Left lung (tissue), 14 donors: Measurements from ENCODE around the gene FBXW8. TPM values are rescaled to one million over a fixed set of nuclear protein-coding genes. Genes with fewer than 3 reads are reported as not detected.

Experiments used
- ATAC-seq: fragments of 200-7000 bp; cut with Tn5 transposase; one replicate; pipeline ENCODE4 v1.9.1; 2020; ENCODE audit warnings: moderate library complexity
- DNase-seq, 4 donors: peaks; one replicate each; pipeline ENCODE4 v3.0.0-alpha.2; 2013 to 2020
- H3K27ac ChIP-seq, 2 donors: fragments of 200-600 bp; sonication (generic) in 1 of 2; one replicate each; pipeline versions ENCODE4 v1.5.0 to v1.8.0; 2020 to 2021
- H3K27me3 ChIP-seq, 2 donors: fragments of 200-600 bp; sonication (generic) in 1 of 2; one replicate each; pipeline versions ENCODE4 v1.5.0 to v1.8.0; 2020 to 2021
- H3K36me3 ChIP-seq, 2 donors: fragments of 200-600 bp; sonication (generic) in 1 of 2; one replicate each; pipeline versions ENCODE4 v1.5.0 to v1.8.0; 2020 to 2021
- H3K4me1 ChIP-seq, 2 donors: fragments of 200-600 bp; one replicate each; pipeline ENCODE4 v1.8.0; 2021
- H3K4me3 ChIP-seq, 2 donors: fragments of 200-600 bp; sonication (generic) in 1 of 2; one replicate each; pipeline versions ENCODE4 v1.5.0 to v1.8.0; 2020 to 2021; ENCODE audit warnings: mild to moderate bottlenecking in 1 of 2
- H3K9me3 ChIP-seq, 2 donors: fragments of 200-600 bp; sonication (generic) in 1 of 2; one replicate each; pipeline versions ENCODE4 v1.5.0 to v1.8.0; 2020 to 2021
- intact Hi-C, 2 donors: fragments of 100-400 bp; cut with DNase I; formaldehyde crosslinking; loops; one replicate each; pipeline versions ENCODE4 v1.11.2 to v1.14.2; 2022
- long read RNA-seq, 12 donors: library from polyadenylated mRNA in 2 of 12; unstranded in 2 of 12; transcript quantifications; one replicate each; pipeline ENCODE4 v2.0.0 and lab custom pipeline, GENCODE V29; 2019 to 2026
- polyA plus RNA-seq, 6 donors: library from polyadenylated mRNA; unstranded; fragments of 120-200 nt; gene quantifications; one replicate each; pipeline ENCODE4 v1.2.1, GENCODE V29; 2013; ENCODE audit not compliant: insufficient read length in 6 of 6
- total RNA-seq, 2 donors: library from RNA; stranded (reverse); fragmentation: NEBNext Ultra II Directional; extraction: Animal tissue kit (Norgen Biotek cat#: 25700); gene quantifications; one replicate each; pipeline ENCODE4 v1.2.1, GENCODE V29; 2021
- TF ChIP-seq, protein P1 (sequence below), 2 donors: fragments of 200-600 bp; sonication (generic) in 1 of 2; IDR thresholded peaks; one replicate each; pipeline versions ENCODE4 v1.5.0 to v1.8.0; 2021; ENCODE audit warnings: antibody characterized with exemption in 2 of 2
- donor health status: DM: no; HTN: yes; CAD: no.
- donor health status: DM: no; HTN: no; CAD: no.

Gene FBXW8
- total RNA-seq (10 to 100 TPM; 16.0 to 17.0 TPM), polyA plus RNA-seq (10 to 100 TPM; 22.4 to 28.4 (median 26.3) TPM)
- long read RNA-seq, donor 1, full-length matches to known transcripts, result 3 of 3 reads
- long read RNA-seq, donor 1, partial matches to known transcripts, result 0 of 3 reads
- long read RNA-seq, donor 1, other reads (novel, unspliced or antisense), result 0 of 3 reads
- long read RNA-seq, donor 2, partial matches to known transcripts, result 0 of 2 reads
- long read RNA-seq, donor 2, other reads (novel, unspliced or antisense), result 0 of 2 reads
- long read RNA-seq, donor 3, partial matches to known transcripts, result 0 of 2 reads
- long read RNA-seq, donor 3, other reads (novel, unspliced or antisense), result 0 of 2 reads
- long read RNA-seq, donor 4, full-length matches to known transcripts, result 1 of 1 reads
- long read RNA-seq, donor 4, partial matches to known transcripts, result 0 of 1 reads
- long read RNA-seq, donor 4, other reads (novel, unspliced or antisense), result 0 of 1 reads
- long read RNA-seq, donor 5, full-length matches to known transcripts, result 2 of 226 reads
- long read RNA-seq, donor 5, partial matches to known transcripts, result 205 of 226 reads
- long read RNA-seq, donor 5, other reads (novel, unspliced or antisense), result 19 of 226 reads
- long read RNA-seq, donor 6, full-length matches to known transcripts, result 2 of 2 reads
- long read RNA-seq, donor 6, partial matches to known transcripts, result 0 of 2 reads
- long read RNA-seq, donor 6, other reads (novel, unspliced or antisense), result 0 of 2 reads
- long read RNA-seq, donor 7, full-length matches to known transcripts, result 1 of 1 reads
- long read RNA-seq, donor 7, partial matches to known transcripts, result 0 of 1 reads
- long read RNA-seq, donor 7, other reads (novel, unspliced or antisense), result 0 of 1 reads
- long read RNA-seq, donor 8, full-length matches to known transcripts, result 3 of 3 reads
- long read RNA-seq, donor 8, partial matches to known transcripts, result 0 of 3 reads
- long read RNA-seq, donor 8, other reads (novel, unspliced or antisense), result 0 of 3 reads
- long read RNA-seq, donor 9, result 0 reads
- long read RNA-seq, donor 10, partial matches to known transcripts, result 1 of 3 reads
- long read RNA-seq, donor 10, other reads (novel, unspliced or antisense), result 2 of 3 reads
- long read RNA-seq, donor 11, partial matches to known transcripts, result 0 of 2 reads
- long read RNA-seq, donor 11, other reads (novel, unspliced or antisense), result 0 of 2 reads
- long read RNA-seq, donor 12, full-length matches to known transcripts, result 3 of 142 reads
- long read RNA-seq, donor 12, partial matches to known transcripts, result 59 of 142 reads
- long read RNA-seq, donor 12, other reads (novel, unspliced or antisense), result 80 of 142 reads

DNA sequence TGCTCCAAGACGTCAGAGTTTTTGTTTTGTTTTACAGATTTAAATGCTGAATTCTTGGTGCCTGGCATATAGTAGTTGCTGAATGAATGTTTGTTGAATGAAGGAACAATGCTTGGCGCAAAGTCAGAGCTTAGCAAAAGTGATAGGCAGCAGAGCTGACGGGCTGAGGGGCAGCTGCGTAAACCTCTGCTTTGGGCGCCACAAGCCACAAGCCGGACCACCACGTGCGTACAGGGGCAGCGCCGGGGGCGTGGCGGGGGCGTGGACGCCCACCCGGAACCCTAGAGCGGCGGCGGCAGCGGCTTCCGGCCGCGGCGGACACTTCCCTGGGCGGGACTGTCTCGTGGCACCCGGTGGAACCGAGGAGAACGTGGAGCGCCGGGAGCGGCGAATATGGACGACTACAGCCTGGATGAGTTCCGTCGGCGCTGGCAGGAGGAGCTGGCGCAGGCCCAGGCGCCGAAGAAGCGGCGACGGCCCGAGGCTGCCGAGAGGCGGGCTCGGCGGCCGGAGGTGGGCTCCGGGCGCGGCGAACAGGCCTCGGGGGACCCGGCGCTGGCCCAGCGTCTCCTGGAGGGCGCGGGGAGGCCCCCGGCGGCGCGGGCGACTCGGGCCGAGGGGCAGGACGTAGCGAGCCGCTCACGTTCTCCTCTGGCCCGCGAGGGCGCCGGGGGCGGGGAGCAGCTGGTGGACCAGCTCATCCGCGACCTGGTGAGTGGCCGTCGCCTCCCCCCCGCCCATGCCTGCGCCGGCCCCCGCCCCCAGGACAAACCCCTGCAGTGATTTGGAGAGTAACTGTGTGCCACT lies at the start of gene FBXW8:
Gene FBXW8 (plus strand): TSS at position 306 of the 807 bp plus-strand sequence. CDS start 88 bp downstream, at position 394.
- Histone ChIP-seq H3K27me3 (no peaks in the 10 kb centered on the region), H3K9me3 (no peaks in the 10 kb centered on the region), H3K4me1 (peaks cover 4 to 21% of the 10 kb centered on the region in 2 donors), H3K4me3 (peak within 1 kb of the TSS; percentile 82 to 88), H3K36me3 (no peaks in the 10 kb centered on the region), H3K27ac (peak within 1 kb of the TSS; percentile 77 to 79)
- TF ChIP-seq, protein P1, sequence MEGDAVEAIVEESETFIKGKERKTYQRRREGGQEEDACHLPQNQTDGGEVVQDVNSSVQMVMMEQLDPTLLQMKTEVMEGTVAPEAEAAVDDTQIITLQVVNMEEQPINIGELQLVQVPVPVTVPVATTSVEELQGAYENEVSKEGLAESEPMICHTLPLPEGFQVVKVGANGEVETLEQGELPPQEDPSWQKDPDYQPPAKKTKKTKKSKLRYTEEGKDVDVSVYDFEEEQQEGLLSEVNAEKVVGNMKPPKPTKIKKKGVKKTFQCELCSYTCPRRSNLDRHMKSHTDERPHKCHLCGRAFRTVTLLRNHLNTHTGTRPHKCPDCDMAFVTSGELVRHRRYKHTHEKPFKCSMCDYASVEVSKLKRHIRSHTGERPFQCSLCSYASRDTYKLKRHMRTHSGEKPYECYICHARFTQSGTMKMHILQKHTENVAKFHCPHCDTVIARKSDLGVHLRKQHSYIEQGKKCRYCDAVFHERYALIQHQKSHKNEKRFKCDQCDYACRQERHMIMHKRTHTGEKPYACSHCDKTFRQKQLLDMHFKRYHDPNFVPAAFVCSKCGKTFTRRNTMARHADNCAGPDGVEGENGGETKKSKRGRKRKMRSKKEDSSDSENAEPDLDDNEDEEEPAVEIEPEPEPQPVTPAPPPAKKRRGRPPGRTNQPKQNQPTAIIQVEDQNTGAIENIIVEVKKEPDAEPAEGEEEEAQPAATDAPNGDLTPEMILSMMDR (IDR thresholded peaks at IDR 0.05), result no peak
- peak; percentile 63 to 93 (median 77) for DNase-seq
- ATAC-seq, result peak; percentile 95
- intact Hi-C loops, result no loop called here

GRCh38 chr12:116861320-116861719 lies 49.4 kb upstream of the FBXW8 start:
- Histone ChIP-seq H3K4me1 (no peaks in the 10 kb centered on the region), H3K9me3 (no peaks in the 10 kb centered on the region), H3K4me3 (no peak overlapping the region), H3K27ac (no peak overlapping the region), H3K27me3 (peaks cover 0 to 88% of the 10 kb centered on the region in 2 donors), H3K36me3 (no peaks in the 10 kb centered on the region)
- TF ChIP-seq, protein P1 (IDR thresholded peaks at IDR 0.05), result no peak
- intact Hi-C loops, result no loop called here
- no peak for DNase-seq
- no peak for ATAC-seq

DNA sequence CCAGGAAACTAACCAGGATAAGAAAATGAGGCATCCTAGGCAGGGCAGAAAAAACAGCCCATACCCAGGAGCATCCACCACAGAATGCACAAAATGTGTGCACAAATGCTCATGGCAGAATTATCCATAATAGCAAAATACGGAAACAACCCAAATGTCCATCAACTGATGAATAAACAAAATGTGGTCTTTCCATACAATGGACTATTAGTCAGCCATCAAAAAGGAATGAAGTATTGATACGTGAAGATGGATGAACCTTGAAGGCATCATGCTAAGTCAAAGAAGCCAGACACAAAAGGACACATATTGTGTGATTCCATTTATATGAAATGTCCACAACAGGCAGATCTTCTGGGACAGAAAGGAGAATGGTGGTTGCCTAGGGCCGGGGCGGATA lies 48.6 kb upstream of the FBXW8 start:
- H3K27me3 ChIP-seq, result peaks cover 0 to 80% of the 10 kb centered on the region in 2 donors
- no peak overlapping the region for H3K27ac ChIP-seq
- no peaks in the 10 kb centered on the region for H3K36me3 ChIP-seq
- TF ChIP-seq, protein P1 (IDR thresholded peaks at IDR 0.05), result no peak
- no peak for ATAC-seq
- H3K4me1 ChIP-seq, result no peaks in the 10 kb centered on the region
- no peak for DNase-seq
- H3K4me3 ChIP-seq, result no peak overlapping the region
- H3K9me3 ChIP-seq, result no peaks in the 10 kb centered on the region
- intact Hi-C loops, result no loop called here

GRCh38 chr12:116863275-116863767 lies 47.4 kb upstream of the FBXW8 start:
- intact Hi-C loops, result no loop called here
- H3K27me3 ChIP-seq, result peaks cover 0 to 68% of the 10 kb centered on the region in 2 donors
- ATAC-seq, result peak; percentile 73
- TF ChIP-seq, protein P1 (IDR thresholded peaks at IDR 0.05), result peak; percentile 25 to 29
- H3K9me3 ChIP-seq, result no peaks in the 10 kb centered on the region
- DNase-seq, result no peak
- H3K27ac ChIP-seq, result no peak overlapping the region
- no peak overlapping the region for H3K4me3 ChIP-seq
- H3K36me3 ChIP-seq, result no peaks in the 10 kb centered on the region
- no peaks in the 10 kb centered on the region for H3K4me1 ChIP-seq
